Body of pancreas (tissue), 4 donors: Measurements from ENCODE around the gene NT5C2. TPM values are rescaled to one million over a fixed set of nuclear protein-coding genes. Genes with fewer than 3 reads are reported as not detected.

Experiments
- ATAC-seq: fragments of 150-250 bp; one replicate; pipeline ENCODE4 v1.9.1; 2016
- DNase-seq, 4 donors: peaks; one replicate each; pipeline ENCODE4 v3.0.0-alpha.2; 2019
- H3K27ac ChIP-seq, 4 donors: fragments of 200-600 bp; sonication (generic); 1 replicate in 3 of 4; 2 replicates in 1 of 4; pipeline versions ENCODE4 v1.5.1 to v1.6.1; 2016 to 2019; ENCODE audit warnings: mild to moderate bottlenecking in 1 of 4, mixed read lengths in 1 of 4, moderate library complexity in 1 of 4
- H3K27me3 ChIP-seq, 2 donors: fragments of 200-600 bp; sonication (generic); one replicate each; pipeline ENCODE4 v1.6.0; 2016; ENCODE audit warnings: mild to moderate bottlenecking in 1 of 2
- H3K36me3 ChIP-seq, 2 donors: fragments of 200-600 bp; sonication (generic); replicated peaks in 1 of 2; 2 replicates each; pipeline ENCODE4 v1.5.1; 2016; ENCODE audit warnings: low read depth in 2 of 2; ENCODE audit not compliant: insufficient read depth in 1 of 2
- H3K4me1 ChIP-seq: fragments of 200-600 bp; sonication (generic); one replicate; pipeline ENCODE4 v1.6.0; 2016
- H3K4me3 ChIP-seq, 2 donors: fragments of 200-600 bp; sonication (generic); 1 replicate in 1 of 2; 2 replicates in 1 of 2; pipeline ENCODE4 v1.5.1; 2016 to 2019
- H3K9me3 ChIP-seq, 3 donors: fragments of 200-600 bp; sonication (generic); 1 replicate in 2 of 3; 2 replicates in 1 of 3; pipeline ENCODE4 v1.5.1; 2016
- POLR2A ChIP-seq, 3 donors: fragments of 450-650 bp; IDR thresholded peaks; one replicate each; pipeline ENCODE4 v1.6.1; 2016; ENCODE audit warnings: antibody characterized with exemption in 3 of 3, mild to moderate bottlenecking in 2 of 3
- WGBS, 2 donors: methylation state at CpG; one replicate each; pipeline ENCODE4 v1.1.5; 2017; 5-methylcytosine and 5-hydroxymethylcytosine counted together
- intact Hi-C: fragments of 100-400 bp; cut with DNase I; formaldehyde crosslinking; loops from one replicate; pipeline ENCODE4 v1.15.1; 2023
- total RNA-seq, 2 donors: library from RNA; depleted of rRNA; stranded (reverse); fragments of >200 nt; gene quantifications; one replicate each; pipeline ENCODE4 v1.1.0, GENCODE V29; 2016
- TF ChIP-seq, protein P1 (sequence below), 7 experiments: fragments of 450-650 bp in 4 of 7; fragments of 200-600 bp in 3 of 7; sonication (generic) in 3 of 7; IDR thresholded peaks; one replicate each; pipeline ENCODE4 v1.5.1; 2016 to 2019; ENCODE audit warnings: antibody characterized with exemption in 7 of 7

NT5C2 gene
- 10 to 100 TPM; 32.0 to 43.1 TPM for total RNA-seq

- intact Hi-C loops = no loop called here
- TF ChIP-seq, protein P1, sequence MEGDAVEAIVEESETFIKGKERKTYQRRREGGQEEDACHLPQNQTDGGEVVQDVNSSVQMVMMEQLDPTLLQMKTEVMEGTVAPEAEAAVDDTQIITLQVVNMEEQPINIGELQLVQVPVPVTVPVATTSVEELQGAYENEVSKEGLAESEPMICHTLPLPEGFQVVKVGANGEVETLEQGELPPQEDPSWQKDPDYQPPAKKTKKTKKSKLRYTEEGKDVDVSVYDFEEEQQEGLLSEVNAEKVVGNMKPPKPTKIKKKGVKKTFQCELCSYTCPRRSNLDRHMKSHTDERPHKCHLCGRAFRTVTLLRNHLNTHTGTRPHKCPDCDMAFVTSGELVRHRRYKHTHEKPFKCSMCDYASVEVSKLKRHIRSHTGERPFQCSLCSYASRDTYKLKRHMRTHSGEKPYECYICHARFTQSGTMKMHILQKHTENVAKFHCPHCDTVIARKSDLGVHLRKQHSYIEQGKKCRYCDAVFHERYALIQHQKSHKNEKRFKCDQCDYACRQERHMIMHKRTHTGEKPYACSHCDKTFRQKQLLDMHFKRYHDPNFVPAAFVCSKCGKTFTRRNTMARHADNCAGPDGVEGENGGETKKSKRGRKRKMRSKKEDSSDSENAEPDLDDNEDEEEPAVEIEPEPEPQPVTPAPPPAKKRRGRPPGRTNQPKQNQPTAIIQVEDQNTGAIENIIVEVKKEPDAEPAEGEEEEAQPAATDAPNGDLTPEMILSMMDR (IDR thresholded peaks at IDR 0.05) = no peak
- peak in 1 of 3 donors; percentile 8 for TF ChIP-seq POLR2A (IDR thresholded peaks at IDR 0.05)
- Histone ChIP-seq H3K27ac (peak within 1 kb of the TSS; percentile 93 to 98 (median 96)), H3K4me1 (peaks cover 50% of the 10 kb centered on the region), H3K4me3 (peak within 1 kb of the TSS; percentile 95 to 99), H3K9me3 (no peaks in the 10 kb centered on the region), H3K36me3 (no peaks in the 10 kb centered on the region), H3K27me3 (no peaks in the 10 kb centered on the region)
- DNase-seq = peak; percentile 74 to 84 (median 78)
- 0 to 4% methylated on average over 4 to 50 of the region's 62 CpGs for whole genome bisulfite sequencing, 2 donors
- ATAC-seq = peak; percentile 92
Observed at GRCh38 chr10:103193107-103193819, at the start of gene NT5C2. TSS of gene NT5C2 (minus strand) at chr10:103193272. CDS start at chr10:103174958, 18,314 bp downstream.

- intact Hi-C loops = loop anchor here (5.0 to 10.0 kb wide), 2 partner anchors 324 to 407 kb away; partner anchors contain the start of genes CNNM2 and CYP17A1
- Histone ChIP-seq H3K36me3 (no peaks in the 10 kb centered on the region), H3K4me3 (no peak overlapping the region), H3K9me3 (no peaks in the 10 kb centered on the region), H3K4me1 (peaks cover 18% of the 10 kb centered on the region), H3K27me3 (no peaks in the 10 kb centered on the region), H3K27ac (peak overlapping the region; percentile 29 to 84 (median 68))
- 21 to 24% methylated on average over 6 to 7 of the region's 7 CpGs for WGBS, 2 donors
- peak; percentile 72 to 83 (median 80) for DNase-seq
- peak in 1 of 3 donors; percentile 15 for TF ChIP-seq POLR2A (IDR thresholded peaks at IDR 0.05)
- TF ChIP-seq, protein P1 (IDR thresholded peaks at IDR 0.05) = no peak
- ATAC-seq = peak; percentile 85
Observed at GRCh38 chr10:103241262-103242011, 48.4 kb upstream of the NT5C2 start.

DNA sequence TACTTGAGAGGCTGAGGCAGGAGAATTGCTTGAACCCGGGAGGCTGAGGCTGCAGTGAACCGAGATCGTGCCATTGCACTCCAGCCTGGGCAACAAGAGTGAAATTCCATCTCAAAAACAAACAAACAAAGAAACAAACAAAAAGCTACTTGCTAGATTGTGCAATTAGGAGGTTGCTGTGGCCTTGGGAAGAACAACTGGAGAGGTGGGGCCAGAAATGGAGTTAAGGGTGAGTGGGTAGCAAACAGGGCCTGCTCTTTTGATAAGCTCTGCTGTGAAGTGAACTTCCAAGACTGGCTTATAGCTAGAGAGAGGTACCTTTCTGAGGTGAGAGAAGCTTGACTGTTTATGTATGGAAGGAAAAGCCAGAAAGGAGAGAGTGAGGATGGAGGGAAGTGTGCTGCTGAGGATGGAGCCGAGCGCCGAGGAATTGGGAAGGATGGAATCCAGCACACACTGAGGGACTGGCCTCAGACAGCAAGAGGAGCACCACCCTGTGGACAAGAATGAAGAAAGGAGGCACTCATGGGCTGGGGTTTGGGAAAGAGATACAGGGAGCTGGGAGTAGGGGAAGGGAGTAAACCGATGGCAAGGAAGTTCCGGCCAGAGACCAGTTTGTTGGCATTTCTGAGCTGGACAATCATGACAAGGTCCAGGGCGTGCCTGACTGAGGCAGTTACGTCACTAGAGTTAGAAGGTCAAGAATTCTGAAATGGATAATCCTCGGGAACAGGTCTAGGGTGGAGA, 45.6 kb upstream of the NT5C2 start:
- TF ChIP-seq, protein P1 (IDR thresholded peaks at IDR 0.05) = peak in 2 of 7 experiments; percentile 7 to 17
- TF ChIP-seq POLR2A (IDR thresholded peaks at IDR 0.05) = no peak
- ATAC-seq = no peak
- Histone ChIP-seq H3K36me3 (no peaks in the 10 kb centered on the region), H3K4me3 (no peak overlapping the region), H3K9me3 (no peaks in the 10 kb centered on the region), H3K27me3 (no peaks in the 10 kb centered on the region), H3K4me1 (peaks cover 18% of the 10 kb centered on the region), H3K27ac (no peak overlapping the region)
- peak in 3 of 4 donors; percentile 10 to 43 (median 29) for DNase-seq
- WGBS, 2 donors = 72 to 73% methylated on average over 11 of the region's 11 CpGs
- intact Hi-C loops = no loop called here

DNA sequence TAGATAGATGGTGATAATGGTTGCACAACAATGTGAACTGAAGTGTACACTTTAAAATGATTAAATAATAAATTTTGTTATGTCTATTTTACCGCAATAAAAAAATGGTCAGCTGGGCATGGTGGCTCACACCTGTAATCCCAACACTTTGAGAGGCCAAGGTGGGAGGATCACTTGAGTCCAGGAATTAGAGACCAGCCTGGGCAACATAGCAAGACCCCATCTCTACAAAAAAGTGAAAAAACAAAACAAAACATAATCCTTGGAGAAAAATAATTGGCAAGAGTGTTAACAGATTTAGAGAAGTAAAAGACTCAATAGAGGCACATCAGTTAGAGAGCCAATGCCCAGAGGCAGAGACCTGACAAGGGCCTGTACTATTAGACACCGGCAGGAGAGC, 42.7 kb upstream of the NT5C2 start:
- Histone ChIP-seq H3K27me3 (no peaks in the 10 kb centered on the region), H3K4me1 (peaks cover 9% of the 10 kb centered on the region), H3K9me3 (no peaks in the 10 kb centered on the region), H3K4me3 (no peak overlapping the region), H3K27ac (no peak overlapping the region), H3K36me3 (no peaks in the 10 kb centered on the region)
- TF ChIP-seq, protein P1 (IDR thresholded peaks at IDR 0.05) = no peak
- TF ChIP-seq POLR2A (IDR thresholded peaks at IDR 0.05) = no peak
- no peak for DNase-seq
- 86 to 91% methylated on average over 2 of the region's 2 CpGs for WGBS, 2 donors
- no peak for ATAC-seq
- intact Hi-C loops = no loop called here
